Keratinocyte (primary cell): ENCODE measurements around the gene HAND2.

Experiments used
- EZH2 ChIP-seq: IDR thresholded peaks from one replicate; pipeline ENCODE4 v1.6.1; 2012; ENCODE audit warnings: inconsistent platforms, mild to moderate bottlenecking, low read length, moderate library complexity
- TF ChIP-seq, protein P1 (sequence below), 3 experiments: IDR thresholded peaks in 1 of 3; conservative IDR thresholded peaks in 1 of 3; optimal IDR thresholded peaks in 1 of 3; 2 replicates in 2 of 3; 3 replicates in 1 of 3; pipeline versions ENCODE3 to v1.5.1; 2011; ENCODE audit warnings: low read length in 3 of 3, mild to moderate bottlenecking in 3 of 3, moderate library complexity in 2 of 3, control low read depth in 1 of 3, inconsistent platforms in 1 of 3; ENCODE audit not compliant: insufficient read depth in 2 of 3; ENCODE audit errors: extremely low read depth in 1 of 3

DNA sequence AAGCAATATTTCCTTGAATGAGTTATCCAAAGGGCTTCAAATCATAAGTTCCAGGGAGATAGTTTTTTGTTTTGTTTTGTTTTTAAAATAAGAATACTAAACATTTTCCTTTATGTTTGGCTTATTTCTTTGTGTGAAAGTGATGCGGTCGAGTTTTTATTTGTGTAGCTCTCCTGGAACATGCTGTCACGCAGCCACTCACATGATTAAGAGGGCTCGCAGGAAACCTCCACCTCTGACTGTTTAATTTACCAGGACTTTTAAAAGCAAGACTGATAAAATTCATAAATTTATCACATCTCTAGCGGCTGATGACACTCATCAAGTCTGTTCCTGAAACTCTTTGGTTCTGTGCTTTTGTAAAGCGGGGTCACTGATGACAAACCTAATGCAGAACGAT lies 48.9 kb upstream of the HAND2 start:
- TF ChIP-seq, protein P1, sequence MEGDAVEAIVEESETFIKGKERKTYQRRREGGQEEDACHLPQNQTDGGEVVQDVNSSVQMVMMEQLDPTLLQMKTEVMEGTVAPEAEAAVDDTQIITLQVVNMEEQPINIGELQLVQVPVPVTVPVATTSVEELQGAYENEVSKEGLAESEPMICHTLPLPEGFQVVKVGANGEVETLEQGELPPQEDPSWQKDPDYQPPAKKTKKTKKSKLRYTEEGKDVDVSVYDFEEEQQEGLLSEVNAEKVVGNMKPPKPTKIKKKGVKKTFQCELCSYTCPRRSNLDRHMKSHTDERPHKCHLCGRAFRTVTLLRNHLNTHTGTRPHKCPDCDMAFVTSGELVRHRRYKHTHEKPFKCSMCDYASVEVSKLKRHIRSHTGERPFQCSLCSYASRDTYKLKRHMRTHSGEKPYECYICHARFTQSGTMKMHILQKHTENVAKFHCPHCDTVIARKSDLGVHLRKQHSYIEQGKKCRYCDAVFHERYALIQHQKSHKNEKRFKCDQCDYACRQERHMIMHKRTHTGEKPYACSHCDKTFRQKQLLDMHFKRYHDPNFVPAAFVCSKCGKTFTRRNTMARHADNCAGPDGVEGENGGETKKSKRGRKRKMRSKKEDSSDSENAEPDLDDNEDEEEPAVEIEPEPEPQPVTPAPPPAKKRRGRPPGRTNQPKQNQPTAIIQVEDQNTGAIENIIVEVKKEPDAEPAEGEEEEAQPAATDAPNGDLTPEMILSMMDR (optimal IDR thresholded peaks at IDR 0.05 in 1 of 3, IDR thresholded peaks at IDR 0.05 in 1 of 3, conservative IDR thresholded peaks at IDR 0.05 in 1 of 3; ENCODE audit: extremely low read depth in 1 of 3, insufficient read depth in 2 of 3, low read length in 3 of 3) = no peak
- TF ChIP-seq EZH2 = no peak
